Spleen (tissue), 11 donors: ENCODE results near the gene HNMT. TPM values are rescaled to one million over a fixed set of nuclear protein-coding genes. Genes with fewer than 3 reads are reported as not detected.

Experiments
- DNase-seq: peaks from one replicate; pipeline ENCODE4 v3.0.0-alpha.2; 2020
- H3K27ac ChIP-seq, 8 donors: fragments of 200-600 bp; sonication (generic) in 7 of 8; 1 replicate in 4 of 8; 2 replicates in 4 of 8; pipeline versions ENCODE4 v1.5.0 to v1.8.0; 2016 to 2021; ENCODE audit warnings: inconsistent platforms in 4 of 8, mild to moderate bottlenecking in 4 of 8, moderate library complexity in 1 of 8
- H3K27me3 ChIP-seq, 7 donors: fragments of 200-600 bp; sonication (generic) in 6 of 7; replicated peaks in 1 of 7; 1 replicate in 4 of 7; 2 replicates in 3 of 7; pipeline versions ENCODE4 v1.5.0 to v1.8.0; 2016 to 2021; ENCODE audit warnings: inconsistent platforms in 3 of 7, mild to moderate bottlenecking in 1 of 7
- H3K36me3 ChIP-seq, 6 donors: fragments of 200-600 bp; sonication (generic) in 5 of 6; 1 replicate in 4 of 6; 2 replicates in 2 of 6; pipeline versions ENCODE4 v1.5.0 to v1.8.0; 2016 to 2021; ENCODE audit warnings: inconsistent platforms in 2 of 6
- H3K4me1 ChIP-seq, 6 donors: fragments of 200-600 bp; sonication (generic) in 5 of 6; 1 replicate in 3 of 6; 2 replicates in 3 of 6; pipeline versions ENCODE4 v1.5.0 to v1.8.0; 2016 to 2021; ENCODE audit warnings: inconsistent platforms in 3 of 6
- H3K4me3 ChIP-seq, 8 donors: fragments of 200-600 bp; sonication (generic) in 7 of 8; 1 replicate in 4 of 8; 2 replicates in 4 of 8; pipeline versions ENCODE4 v1.5.0 to v1.8.0; 2016 to 2021; ENCODE audit warnings: inconsistent platforms in 4 of 8, mild to moderate bottlenecking in 4 of 8, moderate library complexity in 2 of 8
- H3K9me3 ChIP-seq, 8 donors: fragments of 200-600 bp; sonication (generic) in 7 of 8; 1 replicate in 4 of 8; 2 replicates in 4 of 8; pipeline versions ENCODE4 v1.5.0 to v1.8.0; 2016 to 2021; ENCODE audit warnings: inconsistent platforms in 4 of 8
- POLR2A ChIP-seq, 3 donors: fragments of 450-650 bp; IDR thresholded peaks; one replicate each; pipeline ENCODE4 v1.5.1; 2017; ENCODE audit warnings: antibody characterized with exemption in 3 of 3, mild to moderate bottlenecking in 1 of 3
- POLR2AphosphoS5 ChIP-seq, 3 donors: sonication (generic); formaldehyde crosslinking; IDR thresholded peaks; one replicate each; pipeline ENCODE4 v1.5.1; 2017; ENCODE audit warnings: antibody characterized with exemption in 3 of 3
- WGBS, 5 donors: extraction: QIAGEN DNeasy Blood & Tissue Kit in 3 of 5; methylation state at CpG; one replicate each; pipeline versions ENCODE4 v1.1.5 to v1.1.7; 2013 to 2018; 5-methylcytosine and 5-hydroxymethylcytosine counted together
- intact Hi-C: fragments of 100-400 bp; cut with DNase I; formaldehyde crosslinking; loops from one replicate; pipeline ENCODE4 v1.15.0; 2023; ENCODE audit warnings: low total_unique reads
- polyA plus RNA-seq, 3 donors: library from polyadenylated mRNA; stranded (reverse); fragments of 200-250 nt; gene quantifications; one replicate each; pipeline ENCODE4 v1.2.1, GENCODE V29; 2013
- total RNA-seq, 7 donors: library from RNA; depleted of rRNA in 3 of 7; stranded (reverse); fragments of >200 nt in 3 of 7; fragmentation: NEBNext Ultra II Directional in 4 of 7; extraction: Animal tissue kit (Norgen Biotek cat#: 25700) in 4 of 7; gene quantifications; one replicate each; pipeline versions ENCODE4 v1.1.0 to v1.2.1, GENCODE V29; 2016 to 2021
- TF ChIP-seq, protein P1 (sequence below), 11 experiments: fragments of 200-600 bp in 7 of 11; fragments of 450-650 bp in 4 of 11; sonication (generic) in 4 of 11; IDR thresholded peaks in 8 of 11; conservative IDR thresholded peaks in 3 of 11; 1 replicate in 7 of 11; 2 replicates in 4 of 11; pipeline versions ENCODE4 v1.4.0 to v1.8.0; 2016 to 2021; ENCODE audit warnings: antibody characterized with exemption in 11 of 11, inconsistent platforms in 4 of 11, mild to moderate bottlenecking in 1 of 11
- donor health status: healthy with polysubstance abuse.
- donor health status: DM: no; HTN: no; CAD: no; lungs with moderate emphysema.
- donor health status: DM: no; HTN: no; CAD: no.
- donor health status: Bipolar disorder and iron deficiency.
- donor health status: healthy.
- donor health status: DM: no; HTN: no; CAD: no.
- donor health status: DM: yes; HTN: yes; CAD: no.

HNMT gene
- total and polyA plus RNA-seq, 10 donors, result 31.2 to 74.2 (median 45.6) TPM

GRCh38 chr2:137942833-137943677 lies 21.2 kb upstream of the HNMT start:
- Histone ChIP-seq H3K27ac (no peak overlapping the region), H3K9me3 (no peaks in the 10 kb centered on the region), H3K27me3 (no peaks in the 10 kb centered on the region), H3K4me1 (no peaks in the 10 kb centered on the region), H3K4me3 (no peak overlapping the region), H3K36me3 (no peaks in the 10 kb centered on the region)
- intact Hi-C loops, result no loop called here
- no peak for TF ChIP-seq POLR2AphosphoS5 (IDR thresholded peaks at IDR 0.05)
- TF ChIP-seq, protein P1, sequence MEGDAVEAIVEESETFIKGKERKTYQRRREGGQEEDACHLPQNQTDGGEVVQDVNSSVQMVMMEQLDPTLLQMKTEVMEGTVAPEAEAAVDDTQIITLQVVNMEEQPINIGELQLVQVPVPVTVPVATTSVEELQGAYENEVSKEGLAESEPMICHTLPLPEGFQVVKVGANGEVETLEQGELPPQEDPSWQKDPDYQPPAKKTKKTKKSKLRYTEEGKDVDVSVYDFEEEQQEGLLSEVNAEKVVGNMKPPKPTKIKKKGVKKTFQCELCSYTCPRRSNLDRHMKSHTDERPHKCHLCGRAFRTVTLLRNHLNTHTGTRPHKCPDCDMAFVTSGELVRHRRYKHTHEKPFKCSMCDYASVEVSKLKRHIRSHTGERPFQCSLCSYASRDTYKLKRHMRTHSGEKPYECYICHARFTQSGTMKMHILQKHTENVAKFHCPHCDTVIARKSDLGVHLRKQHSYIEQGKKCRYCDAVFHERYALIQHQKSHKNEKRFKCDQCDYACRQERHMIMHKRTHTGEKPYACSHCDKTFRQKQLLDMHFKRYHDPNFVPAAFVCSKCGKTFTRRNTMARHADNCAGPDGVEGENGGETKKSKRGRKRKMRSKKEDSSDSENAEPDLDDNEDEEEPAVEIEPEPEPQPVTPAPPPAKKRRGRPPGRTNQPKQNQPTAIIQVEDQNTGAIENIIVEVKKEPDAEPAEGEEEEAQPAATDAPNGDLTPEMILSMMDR (IDR thresholded peaks at IDR 0.05 in 8 of 11, conservative IDR thresholded peaks at IDR 0.05 in 3 of 11), result no peak
- TF ChIP-seq POLR2A (IDR thresholded peaks at IDR 0.05), result no peak
- WGBS, 5 donors, result 74 to 83% (median 80%) methylated on average over 6 of the region's 6 CpGs
- DNase-seq, result no peak

- Histone ChIP-seq H3K4me1 (no peaks in the 10 kb centered on the region), H3K27me3 (no peaks in the 10 kb centered on the region), H3K27ac (no peak overlapping the region), H3K36me3 (no peaks in the 10 kb centered on the region), H3K4me3 (no peak overlapping the region), H3K9me3 (no peaks in the 10 kb centered on the region)
- TF ChIP-seq POLR2A (IDR thresholded peaks at IDR 0.05), result no peak
- TF ChIP-seq POLR2AphosphoS5 (IDR thresholded peaks at IDR 0.05), result no peak
- TF ChIP-seq, protein P1 (IDR thresholded peaks at IDR 0.05 in 8 of 11, conservative IDR thresholded peaks at IDR 0.05 in 3 of 11), result no peak
- intact Hi-C loops, result no loop called here
- DNase-seq, result no peak
- WGBS, 5 donors, result 94 to 99% (median 96%) methylated on average over 2 of the region's 2 CpGs
Observed at GRCh38 chr2:137943678-137944347, 20.5 kb upstream of the HNMT start.

- TF ChIP-seq POLR2AphosphoS5 (IDR thresholded peaks at IDR 0.05), result no peak
- TF ChIP-seq, protein P1 (IDR thresholded peaks at IDR 0.05 in 8 of 11, conservative IDR thresholded peaks at IDR 0.05 in 3 of 11), result no peak
- TF ChIP-seq POLR2A (IDR thresholded peaks at IDR 0.05), result no peak
- no peak for DNase-seq
- Histone ChIP-seq H3K27me3 (no peaks in the 10 kb centered on the region), H3K9me3 (no peaks in the 10 kb centered on the region), H3K36me3 (no peaks in the 10 kb centered on the region), H3K27ac (no peak overlapping the region), H3K4me3 (no peak overlapping the region), H3K4me1 (no peaks in the 10 kb centered on the region)
- 62 to 88% (median 80%) methylated on average over 5 of the region's 5 CpGs for WGBS, 5 donors
- intact Hi-C loops, result no loop called here
Observed at GRCh38 chr2:137944714-137945113, 19.6 kb upstream of the HNMT start.

DNA sequence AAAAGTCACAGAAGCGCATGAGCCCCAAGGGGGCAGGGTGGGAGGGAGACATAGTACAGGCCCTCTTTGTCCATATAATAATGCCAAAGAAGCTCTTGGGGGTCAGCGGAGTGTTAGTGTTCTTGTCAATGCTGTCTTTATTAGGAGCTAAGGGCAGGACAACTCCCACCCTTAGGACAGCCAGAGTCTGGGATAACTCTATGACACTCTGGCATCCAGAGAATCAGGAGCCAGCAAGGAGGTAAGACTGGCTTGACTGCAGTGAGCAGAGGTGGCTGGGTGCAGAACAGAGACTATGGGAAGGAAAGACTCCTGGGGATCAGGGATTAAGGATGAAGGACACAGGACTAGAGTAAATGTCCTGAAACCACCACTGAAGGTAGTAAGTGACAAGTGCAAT lies 19.0 kb upstream of the HNMT start:
- intact Hi-C loops, result no loop called here
- DNase-seq, result no peak
- Histone ChIP-seq H3K36me3 (no peaks in the 10 kb centered on the region), H3K27ac (no peak overlapping the region), H3K9me3 (no peaks in the 10 kb centered on the region), H3K27me3 (no peaks in the 10 kb centered on the region), H3K4me3 (no peak overlapping the region), H3K4me1 (no peaks in the 10 kb centered on the region)
- 46 to 96% (median 67%) methylated on average over 2 of the region's 2 CpGs for WGBS, 5 donors
- no peak for TF ChIP-seq POLR2AphosphoS5 (IDR thresholded peaks at IDR 0.05)
- TF ChIP-seq POLR2A (IDR thresholded peaks at IDR 0.05), result no peak
- TF ChIP-seq, protein P1 (IDR thresholded peaks at IDR 0.05 in 8 of 11, conservative IDR thresholded peaks at IDR 0.05 in 3 of 11), result no peak
